CD1c-positive myeloid dendritic cell (primary cell): ENCODE results near the gene TUBB4B.
A peak's percentile ranks its signal among the peaks of the same experiment; 100 is the strongest.

Experiments
- DNase-seq: peaks from one replicate; pipeline ENCODE4 v3.0.0-alpha.2; 2016; ENCODE audit errors: extremely low spot score

Gene TUBB4B

DNA sequence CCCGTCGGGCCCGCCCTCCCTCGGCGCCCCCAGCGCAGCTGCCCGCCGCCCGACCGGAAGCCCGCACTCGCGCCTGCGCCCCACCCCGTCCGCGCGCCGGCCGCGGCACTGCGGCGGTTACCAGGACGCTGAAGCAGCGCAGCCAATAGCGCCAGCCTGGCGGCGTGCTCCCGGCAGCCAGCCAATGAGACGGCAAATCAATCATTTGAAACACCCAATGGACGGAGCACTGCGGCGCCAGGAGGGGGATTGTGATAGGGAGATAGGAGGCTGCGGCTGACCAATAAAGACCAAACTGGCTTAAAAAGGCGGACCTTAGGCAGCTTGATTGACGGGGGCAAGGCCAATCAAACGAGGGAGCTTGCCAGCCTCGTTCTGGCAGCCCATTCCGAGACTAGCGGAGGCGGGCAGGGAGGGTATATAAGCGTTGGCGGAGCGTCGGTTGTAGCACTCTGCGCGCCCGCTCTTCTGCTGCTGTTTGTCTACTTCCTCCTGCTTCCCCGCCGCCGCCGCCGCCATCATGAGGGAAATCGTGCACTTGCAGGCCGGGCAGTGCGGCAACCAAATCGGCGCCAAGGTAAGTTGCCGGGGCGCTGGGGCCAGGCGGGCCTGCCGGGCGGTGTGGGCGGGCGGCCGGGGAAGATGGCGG is at the start of gene TUBB4B:
TSS of gene TUBB4B (plus strand) at position 447 of the 649 bp plus-strand sequence. CDS start at position 521, 74 bp downstream.
- peak; percentile 99 for DNase-seq

DNA sequence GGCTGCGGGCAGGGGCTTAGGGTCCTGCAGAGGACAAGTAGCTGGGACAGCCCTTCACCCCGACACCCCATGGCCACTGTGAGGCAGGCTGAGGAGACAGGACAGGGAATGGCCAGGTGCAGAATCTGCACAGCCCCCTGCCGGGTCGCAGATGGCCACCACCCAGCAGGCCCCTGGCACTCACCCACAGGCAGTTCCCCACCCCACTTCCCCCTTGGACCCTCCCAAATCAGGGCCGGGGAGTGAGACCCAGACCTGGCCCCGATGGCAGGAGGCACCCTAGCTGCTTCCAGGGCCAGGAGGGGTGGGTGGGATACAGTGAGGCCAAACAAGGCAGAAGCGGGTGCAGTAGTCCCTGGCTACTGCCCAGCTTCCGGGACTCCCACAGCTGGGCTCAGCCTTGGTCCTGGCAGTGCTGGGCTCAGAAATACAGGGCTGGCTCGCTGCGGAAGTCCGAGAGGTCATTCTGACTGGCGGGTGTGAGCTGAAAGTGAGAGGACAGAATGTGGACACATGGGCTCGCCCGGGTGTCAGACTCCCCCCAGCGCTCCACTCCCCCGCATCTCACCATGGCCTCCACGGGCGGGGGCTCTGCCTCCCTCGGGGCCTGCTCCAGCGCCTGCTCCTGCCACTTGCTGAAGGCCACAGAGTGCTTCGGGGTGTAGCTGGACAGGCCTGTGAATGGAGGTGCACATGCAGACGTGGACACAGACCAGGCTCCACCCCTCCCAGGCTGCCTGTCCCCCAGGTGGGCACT is 49.2 kb upstream of the TUBB4B start:
- DNase-seq = no peak

DNA sequence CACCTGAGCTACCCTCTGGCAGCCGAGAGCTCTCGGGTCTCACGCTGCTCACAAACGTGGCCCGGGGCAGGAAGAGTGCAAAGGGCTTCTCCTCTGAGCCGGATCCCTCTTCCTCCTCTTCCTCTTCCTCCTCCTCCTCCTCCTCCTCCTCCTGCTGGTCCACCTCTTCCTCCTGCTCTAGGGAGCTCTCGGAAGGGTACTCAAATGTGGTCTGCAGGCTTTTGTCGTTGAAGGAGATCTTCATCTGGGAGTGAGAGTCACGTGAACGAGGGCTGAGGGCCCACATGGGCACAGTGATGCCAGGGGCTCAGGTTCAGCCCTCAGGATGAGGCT is 48.7 kb upstream of the TUBB4B start:
- DNase-seq = no peak

DNA sequence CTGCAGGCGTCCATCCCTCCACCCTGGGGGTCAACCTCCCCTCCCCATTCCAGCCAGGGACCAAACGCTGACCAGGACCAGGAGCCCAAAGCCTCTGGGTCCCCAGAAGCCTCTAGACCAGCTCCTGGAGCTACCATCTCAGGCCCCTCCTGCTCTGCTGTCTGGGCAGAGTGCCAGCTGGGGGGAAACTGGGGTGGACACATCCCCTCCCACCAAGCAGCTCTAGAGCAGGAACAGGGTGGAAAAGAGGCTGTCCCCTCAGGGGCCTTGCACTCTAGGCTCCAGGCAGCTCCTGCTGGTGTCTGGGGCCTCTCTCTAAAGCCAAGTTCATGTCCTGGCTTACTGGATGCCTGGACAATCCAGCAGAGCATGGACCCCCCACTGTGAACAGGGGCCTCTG is 48.2 kb upstream of the TUBB4B start:
- no peak for DNase-seq

DNA sequence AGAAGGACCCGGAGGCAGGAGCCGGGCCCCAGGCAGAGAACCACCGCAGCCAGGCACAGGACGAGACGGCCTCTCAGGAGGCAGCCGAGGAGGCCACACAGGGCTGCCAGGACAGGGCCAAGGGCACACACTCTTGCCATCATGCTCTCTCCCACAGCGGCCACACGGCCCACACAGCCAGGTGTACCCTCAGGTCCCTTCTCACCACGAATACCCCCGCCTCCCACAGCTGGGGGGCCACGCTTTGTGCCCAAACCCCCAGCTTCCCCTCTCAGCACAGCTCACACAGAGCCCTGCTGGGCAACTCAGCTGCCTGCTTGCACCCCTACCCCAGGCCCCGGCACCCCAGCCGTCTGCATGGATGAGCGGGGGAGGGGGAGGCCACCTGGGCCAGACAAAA is 47.3 kb upstream of the TUBB4B start:
- DNase-seq = no peak

DNA sequence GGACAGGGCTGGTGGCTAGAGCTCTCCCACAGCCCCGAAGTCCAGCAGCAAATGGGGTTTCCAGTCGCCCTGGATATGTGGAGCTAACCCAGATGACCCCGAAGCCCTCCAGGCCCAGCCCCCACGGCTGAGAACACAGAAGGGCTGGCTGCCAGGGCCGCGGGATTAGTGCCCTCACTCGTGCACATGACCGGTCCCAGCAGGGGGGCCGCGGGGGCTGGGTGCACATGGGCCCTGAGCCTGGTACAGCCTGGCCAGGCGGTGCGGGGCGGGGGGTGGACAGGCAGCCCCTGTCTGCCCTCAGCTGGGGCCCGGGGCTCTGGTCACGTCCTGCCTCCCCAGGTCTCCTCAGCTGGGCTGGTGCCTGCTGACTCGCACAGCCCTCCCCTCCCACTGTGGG is 46.7 kb upstream of the TUBB4B start:
- no peak for DNase-seq

DNA sequence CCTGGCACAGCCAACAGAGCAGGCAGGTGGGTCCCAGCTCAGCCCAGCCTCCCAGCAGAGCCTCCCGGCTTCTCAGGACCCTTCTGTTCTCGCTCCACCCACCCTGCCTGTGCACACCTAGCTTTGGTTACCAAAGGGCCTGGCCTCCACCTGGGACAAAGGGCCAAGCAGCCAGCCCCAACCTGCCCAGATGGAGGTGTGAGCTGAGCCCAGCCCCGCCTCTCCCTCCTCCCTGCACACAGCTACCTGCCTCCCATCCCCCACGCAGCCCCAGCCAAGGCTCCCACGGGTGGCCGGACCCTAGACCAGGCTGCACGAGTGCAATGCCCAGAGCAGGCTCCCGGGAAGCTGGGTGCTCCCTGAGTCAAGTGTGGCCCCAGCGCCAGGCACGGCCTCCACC is 46.2 kb upstream of the TUBB4B start:
- DNase-seq = no peak

DNA sequence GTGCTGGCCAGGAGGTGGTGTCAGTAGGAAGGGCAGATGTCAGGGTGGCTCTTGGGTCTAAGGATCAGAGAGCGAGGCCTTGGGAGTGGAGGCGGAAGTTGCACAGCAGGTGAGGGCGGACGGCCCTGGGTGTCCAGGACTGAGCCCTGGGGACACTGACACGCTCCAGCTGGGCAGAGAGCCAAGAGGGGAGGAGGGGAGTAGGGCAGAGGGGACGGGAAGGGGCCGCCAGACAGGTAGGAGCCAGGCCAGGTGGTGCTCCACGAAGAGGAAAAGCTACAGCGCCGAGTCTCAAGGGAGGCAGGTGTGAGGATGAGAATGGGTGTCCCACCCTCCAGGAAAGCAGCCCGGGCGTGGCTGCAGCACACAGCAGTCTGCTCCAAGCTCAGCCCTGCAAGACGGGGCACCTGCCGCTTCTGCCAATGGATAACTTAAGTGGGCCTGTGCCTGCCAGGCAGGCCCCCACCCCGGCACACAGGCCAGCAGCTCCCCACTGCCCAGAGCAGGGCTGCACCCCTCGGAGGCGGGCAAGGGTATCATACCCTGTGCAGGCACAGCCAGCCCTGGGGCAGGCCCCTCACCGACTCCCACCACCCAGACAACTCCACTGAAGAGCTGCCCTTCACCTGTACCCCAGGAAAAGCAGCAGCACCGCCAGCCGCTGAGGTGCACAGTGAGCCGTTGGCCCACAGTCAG is 45.4 kb upstream of the TUBB4B start:
- no peak for DNase-seq

DNA sequence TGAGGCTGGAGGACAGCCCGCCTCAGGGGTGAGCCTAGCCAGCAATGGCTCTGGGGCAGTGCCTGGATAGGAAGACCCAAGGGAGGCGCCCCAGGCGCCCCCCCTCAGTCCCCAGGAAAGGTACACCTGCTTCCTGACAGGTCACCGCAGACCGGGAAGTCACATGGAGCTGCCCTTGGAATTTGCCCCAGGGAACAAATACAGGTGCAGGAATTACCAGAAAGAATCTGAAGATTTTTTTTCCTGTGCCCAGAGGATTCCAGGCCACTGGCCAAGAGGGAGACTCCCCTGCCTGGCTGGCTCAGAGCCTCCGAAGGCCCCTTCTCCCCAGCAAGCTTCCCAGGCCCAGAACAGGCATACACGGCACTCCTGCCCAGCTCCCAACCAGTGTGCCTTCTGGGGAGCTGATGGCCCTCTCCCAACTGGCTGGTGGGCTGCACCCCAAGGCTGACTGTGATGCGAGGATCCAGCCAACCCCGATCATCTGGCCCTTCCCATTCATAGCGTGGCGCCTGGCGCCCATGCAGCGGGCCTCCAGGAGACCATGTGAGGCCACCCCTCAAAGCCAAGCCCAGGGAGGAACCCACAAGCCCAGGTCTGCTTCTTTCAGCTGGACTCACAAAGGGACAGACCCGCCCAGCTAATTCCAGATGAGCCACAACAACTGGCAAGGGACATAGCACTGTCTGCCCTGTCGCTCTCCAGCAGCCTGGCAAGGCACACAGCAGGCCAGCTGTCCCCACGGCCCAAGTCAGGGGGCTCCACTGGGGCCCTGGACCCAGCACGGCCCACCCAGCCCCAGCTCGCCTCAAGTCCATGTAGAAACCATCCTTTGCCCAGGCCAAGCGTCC is 42.8 kb upstream of the TUBB4B start:
- DNase-seq = no peak

DNA sequence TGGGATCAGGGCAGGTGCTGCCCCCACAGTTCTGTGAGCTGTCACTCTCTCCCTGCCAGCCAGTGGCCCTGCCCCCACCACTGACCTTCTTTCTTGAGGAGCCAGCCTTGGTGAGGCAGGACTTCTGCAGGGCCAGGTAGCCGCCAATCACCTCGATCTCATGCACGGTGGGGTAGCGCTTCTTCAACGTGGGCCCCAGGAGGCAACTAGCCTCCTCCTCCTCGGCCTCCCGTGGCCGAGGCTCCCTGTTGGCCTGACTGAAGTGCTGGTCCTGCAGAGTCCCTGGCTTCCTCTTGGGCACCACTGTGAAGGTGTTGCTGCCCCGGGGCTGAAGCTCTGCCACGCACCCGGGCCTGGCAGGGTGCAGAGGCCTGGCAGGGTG is 42.2 kb upstream of the TUBB4B start:
- DNase-seq = no peak

DNA sequence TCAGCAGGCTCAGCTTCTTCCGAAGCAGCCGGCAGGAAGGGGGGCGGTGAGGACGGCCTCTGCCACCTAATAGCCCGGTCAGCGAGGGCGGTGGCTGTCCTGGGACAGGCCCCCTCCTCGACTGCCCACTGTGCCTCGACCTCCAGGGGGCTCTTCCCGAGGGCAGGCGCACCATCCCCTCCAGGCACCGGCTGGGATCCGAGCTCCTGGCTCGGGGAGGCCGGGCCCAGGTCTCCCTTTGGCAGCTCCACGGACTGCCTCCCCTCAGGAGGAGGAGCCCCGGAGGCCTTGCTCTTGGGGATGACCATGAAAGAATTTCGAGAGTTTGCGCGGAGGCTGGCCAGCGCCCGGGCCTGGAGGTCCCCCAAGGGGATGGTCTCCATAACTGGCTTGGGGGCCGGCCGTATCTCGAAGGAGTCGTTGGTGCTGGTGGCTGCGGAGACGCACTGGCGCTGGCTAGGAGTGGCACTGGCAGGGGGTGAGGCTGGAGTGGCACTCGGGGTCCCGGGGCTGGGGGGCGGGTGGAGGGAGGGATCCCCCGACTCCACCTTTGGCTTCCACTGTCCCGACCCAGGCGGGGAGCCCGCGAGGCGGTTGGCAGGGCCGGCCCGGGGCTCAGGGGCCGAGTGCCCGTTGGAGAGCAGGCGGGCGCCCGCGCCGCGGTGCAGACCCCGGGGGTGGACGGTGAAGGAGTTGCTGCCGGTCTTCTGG is 41.5 kb upstream of the TUBB4B start:
- DNase-seq = no peak

DNA sequence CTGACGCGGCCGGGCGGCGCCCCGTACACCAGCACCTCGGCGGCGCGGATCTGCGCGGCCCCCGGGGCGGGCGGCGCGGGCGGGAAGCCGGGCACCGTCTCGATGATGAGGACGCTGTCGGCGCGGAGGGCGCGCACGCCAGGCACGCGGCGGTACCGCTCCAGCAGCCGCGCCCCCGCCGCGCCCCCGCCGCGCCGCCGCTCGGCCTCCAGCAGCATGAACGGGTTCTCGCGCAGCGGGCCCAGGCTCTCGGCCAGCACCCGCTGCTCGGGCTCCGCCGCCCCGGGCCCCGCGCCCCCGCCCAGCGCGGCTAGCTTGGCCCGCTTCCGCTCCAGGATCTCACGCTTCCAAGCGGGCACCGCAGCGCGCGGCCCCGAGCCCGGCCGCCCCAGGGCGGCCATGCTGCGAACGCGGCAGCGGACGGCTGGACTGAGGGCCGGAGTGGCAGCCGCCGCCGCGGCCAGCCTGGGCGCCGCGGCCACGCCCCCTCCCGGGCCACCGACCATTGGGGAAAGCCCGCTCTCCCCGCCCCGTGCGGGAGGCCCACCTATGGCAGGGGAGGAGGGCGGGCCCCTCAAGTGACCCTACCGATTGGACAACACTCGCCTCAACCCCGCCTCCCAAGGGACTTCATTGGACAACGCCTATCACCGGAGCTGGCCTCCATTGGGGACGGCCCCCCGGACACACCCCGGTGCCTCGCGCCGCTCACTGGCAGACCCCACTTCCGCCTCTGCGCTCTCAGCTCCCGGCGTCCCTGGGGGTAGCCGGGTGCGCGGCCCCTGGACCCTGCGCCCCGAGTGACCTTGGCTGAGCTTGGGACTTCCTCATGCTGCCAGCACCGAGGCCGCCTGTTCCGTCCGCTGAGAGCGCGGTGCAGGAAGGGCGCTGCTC is 40.5 kb upstream of the TUBB4B start, which contains the start of gene TPRN:
TSS of gene TPRN (minus strand) at position 431 of the 894 bp plus-strand sequence. CDS start at position 401, 30 bp downstream.
- peak; percentile 99 for DNase-seq

DNA sequence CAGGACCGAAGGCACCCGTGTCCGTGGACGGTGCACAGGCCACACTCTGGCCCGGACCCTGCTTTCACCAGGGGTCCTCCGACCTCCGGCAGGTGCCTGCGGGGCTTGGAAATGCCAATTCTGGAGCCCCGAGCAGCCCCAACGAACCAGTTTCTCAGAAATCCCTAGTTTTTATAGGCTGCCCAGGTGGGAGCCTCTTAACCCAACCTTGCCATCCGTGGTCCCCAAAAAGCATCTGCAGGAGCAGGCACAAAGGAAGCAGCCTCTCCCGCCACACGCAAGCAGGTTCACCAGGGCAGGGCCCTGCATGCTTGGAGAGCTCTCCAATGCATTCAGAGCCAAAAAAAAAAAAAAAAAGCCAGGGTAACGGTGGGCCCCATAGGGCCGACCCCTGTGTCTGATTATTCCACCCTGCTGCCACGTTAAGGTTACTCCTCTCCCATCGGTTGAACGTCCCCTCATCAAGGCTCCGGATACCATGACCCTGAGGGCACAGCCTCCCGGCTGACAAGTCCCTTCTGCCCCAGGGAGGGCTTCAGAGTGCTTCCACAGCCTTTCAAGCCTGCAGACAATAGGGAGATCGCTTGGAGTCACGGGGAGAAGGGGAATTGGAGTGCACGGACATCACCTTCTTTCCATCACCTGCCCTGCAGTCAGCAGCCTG is 39.8 kb upstream of the TUBB4B start:
- DNase-seq = no peak

DNA sequence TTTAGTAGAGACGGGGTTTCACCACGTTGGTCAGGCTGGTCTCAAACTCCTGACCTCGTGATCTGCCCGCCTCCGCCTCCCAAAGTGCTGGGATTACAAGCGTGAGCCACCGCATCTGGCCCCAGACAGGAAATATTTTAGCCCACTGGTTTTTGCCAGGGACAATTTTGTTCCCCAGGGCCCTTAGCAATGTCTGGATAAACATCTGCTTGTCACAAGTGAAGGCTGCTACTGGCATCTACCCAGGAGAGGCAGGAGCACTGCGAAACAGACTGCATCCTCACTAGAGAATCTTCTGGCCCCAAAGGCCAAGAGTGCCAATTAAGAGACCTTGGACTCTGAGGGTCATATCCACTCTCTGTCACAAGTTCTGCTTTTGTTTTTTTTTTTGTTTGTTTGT is 38.1 kb upstream of the TUBB4B start:
- DNase-seq = no peak

DNA sequence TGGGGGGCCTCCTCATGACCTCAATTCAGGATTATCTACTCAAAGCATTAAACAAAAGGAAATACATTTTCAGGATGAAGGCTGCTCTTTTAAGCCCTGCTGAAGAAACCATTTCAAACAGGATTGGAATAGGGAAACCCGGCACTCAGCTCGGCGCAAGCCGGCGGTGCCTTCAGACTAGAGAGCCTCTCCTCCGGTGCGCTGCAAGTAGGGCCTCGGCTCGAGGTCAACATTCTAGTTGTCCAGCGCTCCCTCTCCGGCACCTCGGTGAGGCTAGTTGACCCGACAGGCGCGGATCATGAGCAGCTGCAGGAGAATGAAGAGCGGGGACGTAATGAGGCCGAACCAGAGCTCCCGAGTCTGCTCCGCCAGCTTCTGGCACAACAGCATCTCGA is 36.4 kb upstream of the TUBB4B start:
- DNase-seq = no peak

DNA sequence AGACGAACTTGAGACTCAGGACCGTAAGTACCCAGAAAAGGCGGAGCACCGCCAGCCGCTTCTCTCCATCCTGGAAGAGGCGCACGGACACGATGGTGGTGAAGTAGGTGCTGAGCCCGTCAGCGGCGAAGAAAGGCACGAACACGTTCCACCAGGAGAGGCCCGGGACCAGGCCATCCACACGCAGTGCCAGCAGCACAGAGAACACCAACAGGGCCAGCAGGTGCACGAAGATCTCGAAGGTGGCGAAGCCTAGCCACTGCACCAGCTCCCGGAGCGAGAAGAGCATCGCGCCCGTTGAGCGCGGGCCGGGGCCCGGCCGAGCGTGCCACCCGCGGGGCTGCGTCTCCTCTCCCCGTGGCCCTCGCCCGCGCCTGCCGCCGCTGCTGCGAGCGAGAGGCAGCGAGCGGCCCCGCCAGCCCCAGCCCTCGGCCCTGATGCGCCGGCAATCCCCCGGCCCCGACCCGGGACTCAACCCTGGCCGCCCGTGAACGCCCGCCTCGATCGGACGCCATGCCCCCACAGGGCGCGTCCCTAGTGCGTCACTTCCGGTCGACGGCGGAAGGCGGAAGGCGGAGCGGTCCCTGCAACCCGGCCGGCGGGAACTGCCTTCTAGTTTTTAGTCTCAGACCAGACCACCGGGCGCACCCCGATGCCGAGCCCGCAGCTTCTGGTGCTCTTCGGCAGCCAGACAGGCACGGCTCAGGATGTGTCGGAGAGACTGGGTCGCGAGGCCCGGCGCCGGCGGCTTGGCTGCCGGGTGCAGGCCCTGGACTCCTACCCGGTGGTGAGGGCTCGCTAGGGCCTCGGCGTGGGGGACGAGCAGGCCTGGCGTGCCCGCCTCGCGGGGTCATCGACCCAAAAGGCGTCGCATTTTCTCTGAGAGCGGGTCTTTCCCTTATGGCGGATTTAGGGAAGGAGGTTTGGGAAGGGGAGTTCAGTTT is 35.7 kb upstream of the TUBB4B start, which contains the start of the genes NDOR1 and TMEM203:
TSS of gene NDOR1 (plus strand) at position 575 of the 944 bp plus-strand sequence. CDS start at position 653, 78 bp downstream.
TSS of gene TMEM203 (minus strand) at position 523 of the 944 bp plus-strand sequence. CDS start at position 289, 234 bp downstream.
- DNase-seq = peak; percentile 96

DNA sequence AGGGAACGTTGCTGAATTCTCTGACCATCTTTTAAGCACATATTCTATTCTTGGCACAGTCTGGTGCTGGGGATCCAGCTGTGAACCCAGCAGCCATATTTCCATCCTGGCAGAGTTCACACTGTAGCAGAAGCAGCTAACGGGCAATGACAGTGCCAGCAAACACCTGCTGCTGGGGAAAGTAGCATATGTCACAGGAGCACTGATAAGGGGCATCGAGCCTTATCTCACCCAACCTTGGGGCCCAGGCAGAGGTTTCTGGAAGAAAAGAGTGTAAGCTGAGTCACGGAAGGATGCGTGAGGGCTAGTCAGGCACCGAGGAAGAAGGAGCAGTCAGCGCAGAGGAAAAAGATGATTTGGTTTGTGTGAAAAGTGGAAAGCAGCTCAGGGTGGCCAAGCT is 34.5 kb upstream of the TUBB4B start:
- no peak for DNase-seq

DNA sequence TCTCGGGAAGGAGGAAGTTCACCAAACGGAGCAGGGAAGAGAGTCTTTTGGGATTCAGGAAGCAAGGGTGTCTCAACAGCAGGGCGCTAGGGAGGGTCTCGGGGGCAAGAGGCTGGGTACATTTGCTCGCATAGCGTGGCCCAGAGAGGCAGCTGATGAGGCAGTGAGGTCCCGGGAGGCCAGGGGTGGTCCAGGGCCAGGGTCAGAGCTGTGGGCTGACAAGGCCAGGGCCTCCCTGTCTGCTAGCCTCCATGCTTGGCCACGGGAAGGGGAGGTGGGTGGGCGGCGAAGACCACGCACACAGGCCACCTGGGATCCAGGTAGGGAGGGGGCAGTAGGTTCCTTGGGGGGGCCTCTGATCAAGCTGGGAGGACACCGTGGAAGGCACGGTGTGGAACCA is 29.6 kb upstream of the TUBB4B start:
- DNase-seq = no peak
